ENCODE measurements around the gene ZBTB21. TPM values are rescaled to one million over a fixed set of nuclear protein-coding genes. Genes with fewer than 3 reads are reported as not detected.

Gene ZBTB21
- total and polyA plus RNA-seq, 9 of the 15 experiments (the other 6 are each of a cell fraction or from before 2014, with no cell fraction given) = 2.2 to 15.2 (median 8.7) TPM

DNA sequence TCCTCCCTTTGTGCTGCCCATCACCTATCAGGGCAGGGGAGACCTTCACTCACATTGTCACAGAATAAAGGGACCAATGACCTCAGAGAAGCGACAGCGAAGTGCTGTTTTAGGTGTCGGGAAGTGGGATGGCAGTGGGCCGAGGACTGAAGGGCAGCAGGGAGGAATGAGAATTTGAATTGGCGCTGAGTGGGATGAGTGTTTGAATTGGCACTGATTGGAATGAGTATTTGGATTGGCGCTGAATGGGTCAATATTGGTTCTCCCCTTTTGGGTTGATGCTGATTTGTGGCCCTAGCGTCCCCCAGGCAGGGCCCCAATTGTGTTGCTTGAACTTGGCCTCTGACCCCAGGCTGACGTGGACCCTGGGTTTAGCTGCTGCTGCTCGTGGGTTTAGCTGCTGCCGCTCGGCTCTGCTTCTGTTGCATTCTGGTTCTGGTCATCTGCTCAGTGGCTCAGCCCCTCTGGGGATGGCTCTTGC, 48.5 kb upstream of the ZBTB21 start:
- H3K9me1 ChIP-seq (ENCODE audit: control insufficient read depth, insufficient read depth, low read length) = no peaks in the 10 kb centered on the region
- intact Hi-C loops (cut with micrococcal nuclease) = no loop called here
- 11% methylated on average over 11 of the region's 11 CpGs for WGBS (ENCODE audit: insufficient coverage, low coverage, missing lambda C conversion rate)
- H3K4me3 ChIP-seq = no peak overlapping the region
- TF ChIP-seq DMBX1 (CRISPR knock-in tag; IDR thresholded peaks at IDR 0.05; ENCODE audit: borderline replicate concordance) = no peak
- TF ChIP-seq ESRRB (CRISPR knock-in tag; IDR thresholded peaks at IDR 0.05; ENCODE audit: borderline replicate concordance) = no peak
- TF ChIP-seq KAT8 (IDR thresholded peaks at IDR 0.05; ENCODE audit: low read depth) = no peak
- no peak for TF ChIP-seq ZNF707 (CRISPR knock-in tag; conservative IDR thresholded peaks at IDR 0.05)
- no peak for TF ChIP-seq ZNF79 (CRISPR knock-in tag; IDR thresholded peaks at IDR 0.05; ENCODE audit: low read depth)
- no peak for TF ChIP-seq BRF1 (IDR thresholded peaks at IDR 0.05; ENCODE audit: borderline replicate concordance, extremely low read depth, insufficient read length)
- TF ChIP-seq PHB (CRISPR knock-in tag; IDR thresholded peaks at IDR 0.05) = no peak
- TF ChIP-seq SMAD4 (CRISPR knock-in tag; conservative IDR thresholded peaks at IDR 0.05) = no peak
- no peak for TF ChIP-seq JUN (IDR thresholded peaks at IDR 0.05; ENCODE audit: borderline replicate concordance, low read depth, low read length)
- no peak for TF ChIP-seq JUN (CRISPR knock-in tag; IDR thresholded peaks at IDR 0.05; ENCODE audit: borderline replicate concordance)
- TF ChIP-seq RBM34 (IDR thresholded peaks at IDR 0.05; ENCODE audit: borderline replicate concordance, insufficient read depth, low read length) = no peak
- no peak for TF ChIP-seq BRD9 (IDR thresholded peaks at IDR 0.05; ENCODE audit: low read depth, partially characterized antibody)
- TF ChIP-seq HCFC1 (IDR thresholded peaks at IDR 0.05; ENCODE audit: low read depth, low read length) = no peak
- TF ChIP-seq COPS2 (conservative IDR thresholded peaks at IDR 0.05) = no peak
- no peak for TF ChIP-seq TEAD1 (CRISPR knock-in tag; IDR thresholded peaks at IDR 0.05)
- no peak for TF ChIP-seq PTBP1 (IDR thresholded peaks at IDR 0.05; ENCODE audit: low read depth, low read length)
- no peak for TF ChIP-seq POLR2B (IDR thresholded peaks at IDR 0.05; ENCODE audit: low read depth, partially characterized antibody)
- TF ChIP-seq CTBP1 (IDR thresholded peaks at IDR 0.05; ENCODE audit: borderline replicate concordance) = no peak
- no peak for TF ChIP-seq MAX (CRISPR knock-in tag; IDR thresholded peaks at IDR 0.05)
- no peak for TF ChIP-seq ZNF511 (CRISPR knock-in tag; IDR thresholded peaks at IDR 0.05)
- no peak for TF ChIP-seq RBM15 (IDR thresholded peaks at IDR 0.05; ENCODE audit: insufficient read depth, low read length)
- H3K9ac ChIP-seq (ENCODE audit: insufficient read depth in 1 of 2, low read depth in 2 of 2, low read length in 2 of 2) = no peak overlapping the region
- POLR2A ChIA-PET = interaction anchor here (0.6 kb wide), 1 partner anchor 559 kb away, joined by 3 read pairs; no protein-coding TSS in a partner anchor
- no TSS peak for BruUV-seq (replicated peaks)
- peaks cover 12% of the 10 kb centered on the region; the same call in 1 of the 2 replicates for H4K20me1 ChIP-seq (replicated peaks; ENCODE audit: control insufficient read depth, insufficient read depth, low read length)
- peaks cover 83 to 99% of the 10 kb centered on the region in 2 experiments for H3K27me3 ChIP-seq (ENCODE audit: control insufficient read depth in 2 of 2, insufficient read depth in 2 of 2, low read length in 2 of 2)
- no peaks in the 10 kb centered on the region for H3K79me2 ChIP-seq (ENCODE audit: control insufficient read depth, insufficient read depth, low read length)
- H3K9me3 ChIP-seq (replicated peaks; ENCODE audit: control insufficient read depth, insufficient read depth, low read depth, low read length) = no peaks in the 10 kb centered on the region
- FAIRE-seq (no peak), DNase-seq (ENCODE audit: extremely low read depth in 1 of 4, low spot score in 3 of 4) (no peak), ATAC-seq (no peak)
- H3K27ac ChIP-seq (ENCODE audit: extremely low read depth, low read depth, low read length) = no peak overlapping the region
- H3K4me1 ChIP-seq (replicated peaks in 1 of 2; ENCODE audit: control insufficient read depth in 2 of 2, insufficient read depth in 2 of 2, low read length in 2 of 2) = peaks cover 0 to 12% of the 10 kb centered on the region in 2 experiments; a peak in 1 of 5 replicates
- H3K4me2 ChIP-seq (ENCODE audit: insufficient read depth, low read length) = no peak overlapping the region
- in situ Hi-C loops (cut with MboI) = no loop called here
- H3K36me3 ChIP-seq (ENCODE audit: control insufficient read depth, insufficient read depth, low read length) = no peaks in the 10 kb centered on the region
- no peak overlapping the region for H2AFZ ChIP-seq (ENCODE audit: low read depth, low read length)
- CTCF ChIA-PET (ENCODE audit: low intra/inter-chr PET ratio) = no interaction called here

All from K562 (cell line).